Measurements from ENCODE around the gene CX3CR1.

CX3CR1 gene

DNA sequence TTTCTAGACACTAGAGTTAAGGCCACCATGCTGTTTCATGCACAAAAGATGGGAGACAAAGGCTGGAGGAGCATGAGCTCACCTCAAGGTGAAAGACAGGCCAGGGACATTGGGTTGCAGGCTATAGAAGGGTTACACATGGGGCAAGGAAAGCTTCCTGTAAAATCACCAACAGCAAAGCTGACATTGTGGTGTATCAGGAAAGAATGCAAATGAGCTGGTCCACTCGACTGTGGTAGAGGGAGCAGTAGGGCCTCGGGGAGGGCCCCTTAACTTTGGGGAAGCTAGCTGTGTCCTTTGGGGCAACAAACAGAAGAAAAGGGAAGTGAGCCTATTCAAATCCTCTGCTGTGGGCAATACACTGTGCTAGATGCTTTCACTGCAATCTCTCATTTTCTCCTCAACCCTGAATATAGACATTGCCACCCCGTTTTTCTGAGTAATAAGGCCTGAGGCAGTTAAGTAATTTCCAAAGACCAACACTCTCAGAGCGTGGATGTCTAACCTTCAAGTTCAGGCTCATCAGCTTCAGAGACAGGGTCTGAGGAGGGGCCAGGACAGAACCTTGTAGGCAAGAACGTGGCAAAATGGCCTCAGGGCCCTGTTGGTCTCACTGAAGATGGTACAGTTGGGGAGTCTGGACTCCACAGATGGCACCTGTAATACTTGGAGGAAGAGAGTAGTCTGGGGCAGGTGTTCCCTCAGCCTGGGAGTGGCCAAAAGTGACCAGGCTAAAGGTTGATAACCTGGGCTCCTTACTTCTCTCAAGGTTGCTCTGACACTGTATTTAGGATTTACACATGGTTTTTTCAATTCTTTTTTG is 24.1 kb downstream of the CX3CR1 start:
- Histone ChIP-seq H3K9me3 (ENCODE audit: control insufficient read depth in 1 of 2, low read length in 2 of 2) (no peaks in the 10 kb centered on the region), H3K9ac (ENCODE audit: low read depth in 1 of 2, low read length in 2 of 2) (no peak overlapping the region), H3K36me3 (ENCODE audit: control insufficient read depth in 1 of 2, insufficient read depth in 2 of 2, low read length in 2 of 2) (no peaks in the 10 kb centered on the region), H3K4me1 (ENCODE audit: control insufficient read depth in 1 of 2, insufficient read depth in 2 of 2, low read length in 2 of 2) (peaks cover 6 to 15% of the 10 kb centered on the region in 2 donors), H3K4me3 (ENCODE audit: low read depth in 1 of 2, low read length in 2 of 2) (no peak overlapping the region), H3K27me3 (ENCODE audit: control insufficient read depth in 1 of 2, insufficient read depth in 2 of 2, low read length in 2 of 2) (peaks cover 0 to 2% of the 10 kb centered on the region in 2 donors), H3K27ac (ENCODE audit: low read depth, low read length) (no peak overlapping the region)

DNA sequence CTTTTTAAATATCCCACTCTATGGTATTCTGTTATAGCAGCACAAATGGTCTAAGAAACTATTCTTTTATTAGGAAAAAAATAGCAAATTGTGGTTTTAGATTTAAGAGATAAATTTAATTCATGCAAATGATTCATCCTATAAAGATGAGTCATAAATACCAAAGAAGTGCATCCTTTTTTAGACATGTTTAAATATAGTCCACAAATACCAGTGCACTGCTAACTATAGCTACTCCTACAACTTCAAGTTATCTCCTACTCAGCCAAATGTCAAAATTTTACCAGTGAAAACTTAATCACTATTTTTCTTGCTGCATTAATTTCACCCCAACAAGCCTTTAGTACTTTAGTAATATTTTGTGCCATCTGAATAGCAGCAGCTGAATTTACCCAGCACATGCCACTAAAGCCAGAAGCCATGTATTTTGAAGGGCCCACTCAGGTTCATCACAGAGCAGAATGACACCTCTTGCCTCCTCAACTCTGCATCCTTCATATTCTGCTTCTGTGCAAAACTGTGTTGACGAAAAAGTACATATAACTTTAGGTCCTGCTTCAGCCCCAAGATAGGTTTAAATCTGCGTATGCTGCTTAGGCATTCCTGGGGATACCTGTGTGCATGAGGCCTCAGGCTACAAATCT is 24.9 kb downstream of the CX3CR1 start:
- no peak overlapping the region for H3K9ac ChIP-seq (ENCODE audit: low read depth in 1 of 2, low read length in 2 of 2)
- peaks cover 6 to 17% of the 10 kb centered on the region in 2 donors for H3K4me1 ChIP-seq (ENCODE audit: control insufficient read depth in 1 of 2, insufficient read depth in 2 of 2, low read length in 2 of 2)
- H3K9me3 ChIP-seq (ENCODE audit: control insufficient read depth in 1 of 2, low read length in 2 of 2) = no peaks in the 10 kb centered on the region
- no peak overlapping the region for H3K4me3 ChIP-seq (ENCODE audit: low read depth in 1 of 2, low read length in 2 of 2)
- H3K27ac ChIP-seq (ENCODE audit: low read depth, low read length) = no peak overlapping the region
- H3K36me3 ChIP-seq (ENCODE audit: control insufficient read depth in 1 of 2, insufficient read depth in 2 of 2, low read length in 2 of 2) = no peaks in the 10 kb centered on the region
- peaks cover 0 to 2% of the 10 kb centered on the region in 2 donors for H3K27me3 ChIP-seq (ENCODE audit: control insufficient read depth in 1 of 2, insufficient read depth in 2 of 2, low read length in 2 of 2)

DNA sequence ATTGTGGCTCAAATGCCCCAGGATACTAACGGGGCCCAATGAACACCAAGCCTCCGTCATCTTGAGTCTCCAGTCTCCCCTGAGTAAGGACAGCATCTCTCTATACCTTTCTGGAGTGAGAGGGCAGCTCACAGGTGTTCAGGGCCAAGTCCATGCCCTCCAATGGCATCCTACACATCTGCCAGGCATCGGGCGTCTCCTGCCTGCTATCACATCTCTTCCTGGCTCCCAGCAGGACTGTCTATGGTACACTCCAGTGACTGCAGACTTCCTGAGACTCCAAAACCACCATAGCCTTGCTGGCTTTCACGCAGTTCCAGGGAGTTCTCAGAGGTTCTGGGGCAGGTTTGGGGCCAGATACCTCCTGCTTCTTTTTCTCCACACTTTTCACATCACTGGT is 28.3 kb downstream of the CX3CR1 start:
- H3K4me3 ChIP-seq (ENCODE audit: low read depth in 1 of 2, low read length in 2 of 2) = no peak overlapping the region
- no peaks in the 10 kb centered on the region for H3K9me3 ChIP-seq (ENCODE audit: control insufficient read depth in 1 of 2, low read length in 2 of 2)
- H3K36me3 ChIP-seq (ENCODE audit: control insufficient read depth in 1 of 2, insufficient read depth in 2 of 2, low read length in 2 of 2) = no peaks in the 10 kb centered on the region
- no peak overlapping the region for H3K9ac ChIP-seq (ENCODE audit: low read depth in 1 of 2, low read length in 2 of 2)
- no peak overlapping the region for H3K27ac ChIP-seq (ENCODE audit: low read depth, low read length)
- peaks cover 0 to 2% of the 10 kb centered on the region in 2 donors for H3K27me3 ChIP-seq (ENCODE audit: control insufficient read depth in 1 of 2, insufficient read depth in 2 of 2, low read length in 2 of 2)
- peaks cover 6 to 20% of the 10 kb centered on the region in 2 donors for H3K4me1 ChIP-seq (ENCODE audit: control insufficient read depth in 1 of 2, insufficient read depth in 2 of 2, low read length in 2 of 2)

DNA sequence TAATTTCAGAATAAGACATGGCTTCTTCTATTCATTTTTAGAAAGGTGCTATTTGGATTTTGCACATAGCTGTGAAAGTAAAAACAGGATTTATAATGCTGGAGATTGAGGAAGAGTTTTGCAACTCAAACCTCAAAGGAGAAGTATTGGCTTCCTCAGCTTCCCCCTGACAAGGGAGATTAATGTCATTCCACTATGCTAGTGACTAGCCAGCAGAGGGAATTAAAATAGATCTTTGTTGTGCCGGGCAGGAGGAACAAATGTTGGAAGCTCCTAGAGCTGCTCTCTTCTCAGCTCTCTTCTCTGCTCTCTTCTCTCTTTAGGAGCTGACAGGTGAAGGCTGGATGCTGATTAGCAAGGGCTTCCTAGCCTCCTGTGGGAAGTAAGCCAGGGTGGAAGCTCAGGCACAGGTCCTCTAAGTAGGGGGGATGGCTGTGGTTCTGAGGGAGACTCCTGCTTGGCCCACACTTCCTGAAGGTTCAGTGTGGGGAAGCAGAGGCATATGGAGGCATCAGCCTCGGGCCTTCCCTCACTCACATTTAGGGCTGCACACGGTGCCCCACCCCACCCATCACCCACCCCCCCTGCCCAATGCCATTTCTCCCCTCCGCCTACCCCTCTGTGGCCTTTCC is 29.6 kb downstream of the CX3CR1 start:
- no peak overlapping the region for H3K9ac ChIP-seq (ENCODE audit: low read depth in 1 of 2, low read length in 2 of 2)
- no peak overlapping the region for H3K27ac ChIP-seq (ENCODE audit: low read depth, low read length)
- H3K9me3 ChIP-seq (ENCODE audit: control insufficient read depth in 1 of 2, low read length in 2 of 2) = no peaks in the 10 kb centered on the region
- H3K4me1 ChIP-seq (ENCODE audit: control insufficient read depth in 1 of 2, insufficient read depth in 2 of 2, low read length in 2 of 2) = peaks cover 3 to 10% of the 10 kb centered on the region in 2 donors
- H3K36me3 ChIP-seq (ENCODE audit: control insufficient read depth in 1 of 2, insufficient read depth in 2 of 2, low read length in 2 of 2) = no peaks in the 10 kb centered on the region
- peaks cover 0 to 2% of the 10 kb centered on the region in 2 donors for H3K27me3 ChIP-seq (ENCODE audit: control insufficient read depth in 1 of 2, insufficient read depth in 2 of 2, low read length in 2 of 2)
- no peak overlapping the region for H3K4me3 ChIP-seq (ENCODE audit: low read depth in 1 of 2, low read length in 2 of 2)

DNA sequence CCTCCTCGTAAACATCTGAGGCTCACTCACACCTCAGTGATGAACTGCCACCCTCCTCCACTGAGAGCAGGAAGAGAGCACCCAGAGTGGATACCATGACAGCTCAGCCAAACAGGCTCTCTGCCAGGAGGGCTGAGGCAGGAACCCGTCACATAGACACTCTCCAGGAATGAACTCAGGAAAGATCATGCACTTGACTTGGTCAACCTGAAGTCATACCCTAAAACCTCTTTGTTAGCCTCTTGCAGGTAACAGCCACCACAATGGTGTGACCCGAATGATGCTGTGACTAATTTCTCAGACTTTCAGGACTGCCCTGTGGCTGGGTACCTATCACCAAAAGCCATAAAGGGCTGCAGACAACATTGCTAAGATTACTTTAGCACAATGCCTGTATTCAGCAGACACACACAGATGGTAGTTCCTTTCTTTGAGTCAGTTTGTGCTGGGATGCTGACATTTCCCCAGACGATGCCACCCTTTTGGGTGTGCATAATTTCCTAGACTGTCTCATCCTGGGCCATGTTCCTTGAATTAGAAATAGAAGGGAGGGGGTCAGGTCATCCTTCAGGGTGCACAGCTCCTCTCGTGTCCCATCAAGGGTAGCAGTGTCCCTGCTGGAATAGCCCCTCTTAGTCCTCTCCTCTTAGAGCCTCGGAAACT is 30.3 kb downstream of the CX3CR1 start:
- no peaks in the 10 kb centered on the region for H3K9me3 ChIP-seq (ENCODE audit: control insufficient read depth in 1 of 2, low read length in 2 of 2)
- no peak overlapping the region for H3K9ac ChIP-seq (ENCODE audit: low read depth in 1 of 2, low read length in 2 of 2)
- no peak overlapping the region for H3K27ac ChIP-seq (ENCODE audit: low read depth, low read length)
- H3K36me3 ChIP-seq (ENCODE audit: control insufficient read depth in 1 of 2, insufficient read depth in 2 of 2, low read length in 2 of 2) = no peaks in the 10 kb centered on the region
- peaks cover 0 to 2% of the 10 kb centered on the region in 2 donors for H3K27me3 ChIP-seq (ENCODE audit: control insufficient read depth in 1 of 2, insufficient read depth in 2 of 2, low read length in 2 of 2)
- H3K4me3 ChIP-seq (ENCODE audit: low read depth in 1 of 2, low read length in 2 of 2) = no peak overlapping the region
- H3K4me1 ChIP-seq (ENCODE audit: control insufficient read depth in 1 of 2, insufficient read depth in 2 of 2, low read length in 2 of 2) = peaks cover 0 to 5% of the 10 kb centered on the region in 2 donors

DNA sequence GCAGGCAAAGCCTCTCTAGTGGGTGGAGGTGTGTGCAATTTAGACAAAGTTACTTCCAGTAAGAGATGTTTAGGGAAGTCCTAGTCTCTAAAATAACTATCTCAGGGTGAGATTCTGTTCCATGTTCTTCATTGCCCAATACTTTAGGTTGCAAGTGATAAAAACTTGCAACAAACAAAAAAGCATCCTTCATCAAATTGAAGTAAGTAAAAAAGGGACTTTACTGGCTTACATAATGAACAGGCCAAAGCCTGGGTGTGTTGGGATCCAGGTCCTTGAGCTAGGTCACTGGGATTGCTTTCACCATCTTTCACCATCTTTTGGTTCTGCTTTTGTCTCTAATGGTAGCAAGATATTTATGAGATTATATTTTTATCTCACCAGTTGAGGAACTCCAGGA is 38.3 kb downstream of the CX3CR1 start:
- Histone ChIP-seq H3K27ac (ENCODE audit: low read depth, low read length) (no peak overlapping the region), H3K27me3 (ENCODE audit: control insufficient read depth in 1 of 2, insufficient read depth in 2 of 2, low read length in 2 of 2) (no peaks in the 10 kb centered on the region), H3K36me3 (ENCODE audit: control insufficient read depth in 1 of 2, insufficient read depth in 2 of 2, low read length in 2 of 2) (no peaks in the 10 kb centered on the region), H3K9ac (ENCODE audit: low read depth in 1 of 2, low read length in 2 of 2) (no peak overlapping the region), H3K4me1 (ENCODE audit: control insufficient read depth in 1 of 2, insufficient read depth in 2 of 2, low read length in 2 of 2) (no peaks in the 10 kb centered on the region), H3K9me3 (ENCODE audit: control insufficient read depth in 1 of 2, low read length in 2 of 2) (no peaks in the 10 kb centered on the region), H3K4me3 (ENCODE audit: low read depth in 1 of 2, low read length in 2 of 2) (no peak overlapping the region)

DNA sequence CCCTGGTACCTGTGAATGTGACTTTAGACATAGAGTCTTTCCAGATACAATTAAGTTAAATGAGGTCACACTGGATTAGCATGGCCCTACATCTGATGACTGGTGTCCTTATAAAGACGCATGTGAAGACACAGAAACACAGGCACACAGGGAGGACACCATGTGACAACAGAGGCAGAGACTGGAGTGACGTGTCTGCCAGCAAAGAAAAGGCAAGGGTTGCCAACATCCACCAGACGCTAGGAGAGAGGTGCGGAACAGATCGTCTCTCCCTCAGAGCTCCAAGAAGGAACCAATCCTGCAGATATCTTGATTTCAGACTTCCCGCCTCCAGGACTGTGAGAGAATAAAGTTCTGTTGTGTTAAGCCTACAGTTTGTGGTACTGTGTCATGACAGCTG is 42.8 kb downstream of the CX3CR1 start:
- no peaks in the 10 kb centered on the region for H3K9me3 ChIP-seq (ENCODE audit: control insufficient read depth in 1 of 2, low read length in 2 of 2)
- no peak overlapping the region for H3K4me3 ChIP-seq (ENCODE audit: low read depth in 1 of 2, low read length in 2 of 2)
- H3K27me3 ChIP-seq (ENCODE audit: control insufficient read depth in 1 of 2, insufficient read depth in 2 of 2, low read length in 2 of 2) = peaks cover 0 to 11% of the 10 kb centered on the region in 2 donors
- no peaks in the 10 kb centered on the region for H3K4me1 ChIP-seq (ENCODE audit: control insufficient read depth in 1 of 2, insufficient read depth in 2 of 2, low read length in 2 of 2)
- H3K9ac ChIP-seq (ENCODE audit: low read depth in 1 of 2, low read length in 2 of 2) = no peak overlapping the region
- no peaks in the 10 kb centered on the region for H3K36me3 ChIP-seq (ENCODE audit: control insufficient read depth in 1 of 2, insufficient read depth in 2 of 2, low read length in 2 of 2)
- H3K27ac ChIP-seq (ENCODE audit: low read depth, low read length) = no peak overlapping the region

DNA sequence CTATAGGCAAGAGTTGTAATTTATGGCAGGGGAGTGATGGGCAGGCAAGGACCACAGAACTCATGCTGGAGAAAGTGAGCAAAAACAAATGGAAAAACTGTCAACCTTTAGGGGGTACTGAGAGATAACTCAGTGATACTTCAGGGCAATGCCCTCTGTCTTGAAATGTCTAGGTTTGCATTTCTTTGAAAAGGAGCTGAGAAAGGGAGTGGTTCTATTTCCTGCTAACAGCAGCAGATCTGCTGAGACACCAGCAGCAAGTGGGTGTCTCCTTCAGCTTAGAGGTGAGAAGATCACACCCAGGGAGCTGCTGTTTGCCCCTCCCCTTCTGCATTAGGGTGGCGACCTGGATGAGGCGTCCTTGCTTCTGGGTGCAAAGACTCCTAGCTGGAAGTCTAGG is 45.2 kb downstream of the CX3CR1 start:
- Histone ChIP-seq H3K27me3 (ENCODE audit: control insufficient read depth in 1 of 2, insufficient read depth in 2 of 2, low read length in 2 of 2) (peaks cover 0 to 11% of the 10 kb centered on the region in 2 donors), H3K9ac (ENCODE audit: low read depth in 1 of 2, low read length in 2 of 2) (no peak overlapping the region), H3K9me3 (ENCODE audit: control insufficient read depth in 1 of 2, low read length in 2 of 2) (no peaks in the 10 kb centered on the region), H3K36me3 (ENCODE audit: control insufficient read depth in 1 of 2, insufficient read depth in 2 of 2, low read length in 2 of 2) (no peaks in the 10 kb centered on the region), H3K27ac (ENCODE audit: low read depth, low read length) (no peak overlapping the region), H3K4me3 (ENCODE audit: low read depth in 1 of 2, low read length in 2 of 2) (no peak overlapping the region), H3K4me1 (ENCODE audit: control insufficient read depth in 1 of 2, insufficient read depth in 2 of 2, low read length in 2 of 2) (no peaks in the 10 kb centered on the region)

DNA sequence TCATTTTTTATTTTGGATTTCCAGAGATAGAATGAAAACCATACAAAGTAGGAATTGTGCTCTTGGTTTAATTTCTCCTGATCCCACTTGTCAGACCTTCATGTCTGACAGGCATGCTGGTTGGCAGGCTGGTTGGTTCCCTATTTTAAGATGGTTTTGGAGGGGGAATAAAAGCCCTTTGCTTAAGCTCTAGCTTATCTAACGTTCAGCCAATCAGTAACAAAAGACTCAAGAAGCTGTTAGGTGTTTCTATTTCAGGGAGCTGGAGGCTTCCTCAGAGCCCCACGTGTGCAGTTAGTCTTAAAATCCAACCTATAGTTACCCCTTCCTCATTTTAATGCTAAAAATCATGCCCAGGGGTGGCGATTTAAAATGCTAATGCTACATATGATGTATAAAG is 47.0 kb downstream of the CX3CR1 start:
- peaks cover 0 to 11% of the 10 kb centered on the region in 2 donors for H3K27me3 ChIP-seq (ENCODE audit: control insufficient read depth in 1 of 2, insufficient read depth in 2 of 2, low read length in 2 of 2)
- H3K4me1 ChIP-seq (ENCODE audit: control insufficient read depth in 1 of 2, insufficient read depth in 2 of 2, low read length in 2 of 2) = no peaks in the 10 kb centered on the region
- no peak overlapping the region for H3K27ac ChIP-seq (ENCODE audit: low read depth, low read length)
- H3K36me3 ChIP-seq (ENCODE audit: control insufficient read depth in 1 of 2, insufficient read depth in 2 of 2, low read length in 2 of 2) = no peaks in the 10 kb centered on the region
- no peaks in the 10 kb centered on the region for H3K9me3 ChIP-seq (ENCODE audit: control insufficient read depth in 1 of 2, low read length in 2 of 2)
- H3K9ac ChIP-seq (ENCODE audit: low read depth in 1 of 2, low read length in 2 of 2) = no peak overlapping the region
- no peak overlapping the region for H3K4me3 ChIP-seq (ENCODE audit: low read depth in 1 of 2, low read length in 2 of 2)

DNA sequence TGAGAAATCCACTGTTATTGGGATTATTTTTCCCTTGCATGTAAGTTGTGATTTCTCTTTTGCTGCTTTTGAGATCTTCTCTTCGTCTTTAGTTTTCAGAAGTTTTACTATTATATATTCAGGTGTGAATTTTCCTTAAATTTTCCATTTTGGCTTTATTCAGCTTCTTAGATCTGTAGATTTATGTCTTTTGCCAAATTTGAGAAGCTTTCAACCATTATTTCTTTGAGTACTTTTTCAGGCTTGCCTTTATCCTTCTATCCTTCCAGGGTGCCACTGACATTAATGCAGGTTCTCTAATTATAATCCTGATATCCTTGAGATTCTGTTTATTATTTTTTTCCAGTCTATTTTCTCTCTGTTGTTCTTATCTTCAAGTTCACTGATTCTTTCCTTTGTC is 49.4 kb downstream of the CX3CR1 start:
- Histone ChIP-seq H3K9ac (ENCODE audit: low read depth in 1 of 2, low read length in 2 of 2) (no peak overlapping the region), H3K27ac (ENCODE audit: low read depth, low read length) (no peak overlapping the region), H3K36me3 (ENCODE audit: control insufficient read depth in 1 of 2, insufficient read depth in 2 of 2, low read length in 2 of 2) (no peaks in the 10 kb centered on the region)

More for the DNA sequence above, 49.4 kb downstream of the CX3CR1 start:
- peaks cover 0 to 11% of the 10 kb centered on the region in 2 donors for H3K27me3 ChIP-seq (ENCODE audit: control insufficient read depth in 1 of 2, insufficient read depth in 2 of 2, low read length in 2 of 2)
- H3K4me1 ChIP-seq (ENCODE audit: control insufficient read depth in 1 of 2, insufficient read depth in 2 of 2, low read length in 2 of 2) = no peaks in the 10 kb centered on the region
- no peak overlapping the region for H3K4me3 ChIP-seq (ENCODE audit: low read depth in 1 of 2, low read length in 2 of 2)
- H3K9me3 ChIP-seq (ENCODE audit: control insufficient read depth in 1 of 2, low read length in 2 of 2) = no peaks in the 10 kb centered on the region
